Stimulated activated CD4-positive, alpha-beta T cell treated with anti-CD3 and anti-CD28 coated beads, Interleukin-15, amount 100 ng/mL, for 1 hour (primary cell): Measurements from ENCODE around the gene CKAP4.

Experiments
- DNase-seq, 2 donors: peaks; one replicate each; pipeline ENCODE4 v3.0.0-alpha.2; 2020; ENCODE audit warnings: low read depth in 1 of 2, low spot score in 1 of 2

CKAP4 gene

GRCh38 chr12:106205208-106206069 is 42.4 kb downstream of the CKAP4 start:
- no peak for DNase-seq

- no peak for DNase-seq
These were observed 43.5 kb downstream of the CKAP4 start for GRCh38 chr12:106204312-106204711.

GRCh38 chr12:106197906-106198623 is 49.8 kb downstream of the CKAP4 start:
- no peak for DNase-seq

- no peak for DNase-seq
These were observed 52.2 kb downstream of the CKAP4 start for GRCh38 chr12:106195621-106196027.

GRCh38 chr12:106194351-106194750 is 53.5 kb downstream of the CKAP4 start:
- no peak for DNase-seq

- DNase-seq = no peak
These were observed 54.2 kb downstream of the CKAP4 start for GRCh38 chr12:106193394-106194215.

GRCh38 chr12:106192659-106193393 is 55.0 kb downstream of the CKAP4 start:
- no peak for DNase-seq

- no peak for DNase-seq
These were observed 57.2 kb downstream of the CKAP4 start for GRCh38 chr12:106190581-106190980.

- DNase-seq = no peak
These were observed 58.5 kb downstream of the CKAP4 start for GRCh38 chr12:106189341-106189740.

GRCh38 chr12:106188256-106188655 is 59.6 kb downstream of the CKAP4 start:
- no peak for DNase-seq
